Measurements from ENCODE around the gene CCT4. TPM values are rescaled to one million over a fixed set of nuclear protein-coding genes. Genes with fewer than 3 reads are reported as not detected.
"Not testable (repeated sequence)": the region's sequence is repeated elsewhere in the genome, so short reads cannot be mapped to it uniquely, and the experiment has no call there.

The CCT4 gene
- total RNA-seq, 2 donors from 2014 or later: 80.1 to 187 TPM

GRCh38 chr2:61853847-61854563 lies 34.5 kb downstream of the CCT4 start, which contains the start of gene FAM161A:
Gene FAM161A (minus strand): TSS chr2:61854060. CDS start chr2:61854041, 19 bp downstream.
- Histone ChIP-seq H3K4me3 (peak within 1 kb of the TSS; percentile 82), H3K9ac (ENCODE audit: low read depth in 2 of 2, low read length in 2 of 2) (peak within 1 kb of the TSS; percentile 75 to 76), H3K9me3 (no peaks in the 10 kb centered on the region), H3K27ac (peak within 1 kb of the TSS; percentile 75), H3K27me3 (no peaks in the 10 kb centered on the region), H3K36me3 (no peaks in the 10 kb centered on the region), H3K4me1 (no peaks in the 10 kb centered on the region)
- intact Hi-C loops (cut with DNase I): no loop called here
- DNase-seq: peak; percentile 85
- TF ChIP-seq CTCF (IDR thresholded peaks at IDR 0.05): no peak

- no peaks in the 10 kb centered on the region for H3K4me1 ChIP-seq
- no peaks in the 10 kb centered on the region for H3K27me3 ChIP-seq
- TF ChIP-seq CTCF (IDR thresholded peaks at IDR 0.05): no peak
- intact Hi-C loops (cut with DNase I): no loop called here
- H3K4me3 ChIP-seq: peak overlapping the region; percentile 82
- H3K9ac ChIP-seq (ENCODE audit: low read depth in 2 of 2, low read length in 2 of 2): peak overlapping the region; percentile 71 to 75
- H3K9me3 ChIP-seq: no peaks in the 10 kb centered on the region
- DNase-seq: peak; percentile 23
- no peaks in the 10 kb centered on the region for H3K36me3 ChIP-seq
- H3K27ac ChIP-seq: peak overlapping the region; percentile 75
Observed at GRCh38 chr2:61853086-61853846, 35.2 kb downstream of the CCT4 start.

GRCh38 chr2:61851270-61851669 lies 37.2 kb downstream of the CCT4 start:
- H3K27ac ChIP-seq; H3K36me3 ChIP-seq; H3K9ac ChIP-seq (ENCODE audit: low read depth in 2 of 2, low read length in 2 of 2); intact Hi-C loops (cut with DNase I); H3K4me1 ChIP-seq; H3K27me3 ChIP-seq; H3K9me3 ChIP-seq; DNase-seq; H3K4me3 ChIP-seq: not testable (repeated sequence)

GRCh38 chr2:61845320-61845719 lies 43.1 kb downstream of the CCT4 start:
- H3K36me3 ChIP-seq: no peaks in the 10 kb centered on the region
- DNase-seq: no peak
- no peaks in the 10 kb centered on the region for H3K9me3 ChIP-seq
- no peak overlapping the region for H3K27ac ChIP-seq
- no peak overlapping the region for H3K4me3 ChIP-seq
- no peaks in the 10 kb centered on the region for H3K4me1 ChIP-seq
- H3K27me3 ChIP-seq: no peaks in the 10 kb centered on the region
- intact Hi-C loops (cut with DNase I): no loop called here
- no peak overlapping the region for H3K9ac ChIP-seq (ENCODE audit: low read depth in 2 of 2, low read length in 2 of 2)
- no peak for TF ChIP-seq CTCF (IDR thresholded peaks at IDR 0.05)

- intact Hi-C loops (cut with DNase I): no loop called here
Observed at GRCh38 chr2:61841286-61841685, 47.2 kb downstream of the CCT4 start.

More at GRCh38 chr2:61841286-61841685, 47.2 kb downstream of the CCT4 start:
- no peak overlapping the region for H3K27ac ChIP-seq
- H3K4me1 ChIP-seq: no peaks in the 10 kb centered on the region
- no peaks in the 10 kb centered on the region for H3K36me3 ChIP-seq
- H3K9me3 ChIP-seq: no peaks in the 10 kb centered on the region
- no peak overlapping the region for H3K4me3 ChIP-seq
- H3K9ac ChIP-seq (ENCODE audit: low read depth in 2 of 2, low read length in 2 of 2): no peak overlapping the region
- H3K27me3 ChIP-seq: no peaks in the 10 kb centered on the region
- no peak for DNase-seq
- no peak for TF ChIP-seq CTCF (IDR thresholded peaks at IDR 0.05)
